NCI-H1092 (cell line): Measurements from ENCODE around the gene VSIG4.

Source experiments
- DNase-seq: peaks from one replicate; lab custom pipeline; 2025; lab: John Stamatoyannopoulos, UW

VSIG4 gene

GRCh38 chrX:66023385-66024091 is 16.3 kb downstream of the VSIG4 start:
- DNase-seq = no peak

- no peak for DNase-seq
Observed at GRCh38 chrX:66022632-66023384, 17.1 kb downstream of the VSIG4 start.

- no peak for DNase-seq
Observed at GRCh38 chrX:66021765-66022631, 17.9 kb downstream of the VSIG4 start.

- DNase-seq = no peak
Observed at GRCh38 chrX:66021401-66021764, 18.5 kb downstream of the VSIG4 start.

- DNase-seq = no peak
Observed at GRCh38 chrX:66020631-66021334, 19.1 kb downstream of the VSIG4 start.

- no peak for DNase-seq
Observed at GRCh38 chrX:66019974-66020373, 19.9 kb downstream of the VSIG4 start.

GRCh38 chrX:66019310-66019652 is 20.6 kb downstream of the VSIG4 start:
- DNase-seq = no peak

- no peak for DNase-seq
Observed at GRCh38 chrX:66018585-66019309, 21.1 kb downstream of the VSIG4 start.

- DNase-seq = no peak
Observed at GRCh38 chrX:66017659-66018170, 22.2 kb downstream of the VSIG4 start.

GRCh38 chrX:66016905-66017658 is 22.8 kb downstream of the VSIG4 start:
- no peak for DNase-seq

GRCh38 chrX:66015900-66016689 is 23.8 kb downstream of the VSIG4 start:
- DNase-seq = no peak

- DNase-seq = no peak
Observed at GRCh38 chrX:66015152-66015831, 24.6 kb downstream of the VSIG4 start.

GRCh38 chrX:66014556-66014955 is 25.3 kb downstream of the VSIG4 start:
- DNase-seq = no peak

GRCh38 chrX:66014084-66014483 is 25.8 kb downstream of the VSIG4 start:
- DNase-seq = no peak

GRCh38 chrX:66013194-66013816 is 26.6 kb downstream of the VSIG4 start:
- no peak for DNase-seq

GRCh38 chrX:66012094-66012534 is 27.8 kb downstream of the VSIG4 start:
- no peak for DNase-seq

GRCh38 chrX:66009231-66009845 is 30.5 kb downstream of the VSIG4 start:
- DNase-seq = no peak

GRCh38 chrX:66008328-66008970 is 31.4 kb downstream of the VSIG4 start:
- no peak for DNase-seq
